Left lung (tissue), 10 donors: ENCODE results near the gene DGKQ. TPM values are rescaled to one million over a fixed set of nuclear protein-coding genes. Genes with fewer than 3 reads are reported as not detected.
"Not testable (repeated sequence)": the region's sequence is repeated elsewhere in the genome, so short reads cannot be mapped to it uniquely, and the experiment has no call there.

Experiments used
- ATAC-seq: fragments of 200-7000 bp; cut with Tn5 transposase; one replicate; pipeline ENCODE4 v1.9.1; 2020; ENCODE audit warnings: moderate library complexity
- DNase-seq, 4 donors: peaks; one replicate each; pipeline ENCODE4 v3.0.0-alpha.2; 2013 to 2020
- H3K27ac ChIP-seq, 2 donors: fragments of 200-600 bp; sonication (generic) in 1 of 2; one replicate each; pipeline versions ENCODE4 v1.5.0 to v1.8.0; 2020 to 2021
- H3K27me3 ChIP-seq, 2 donors: fragments of 200-600 bp; sonication (generic) in 1 of 2; one replicate each; pipeline versions ENCODE4 v1.5.0 to v1.8.0; 2020 to 2021
- H3K36me3 ChIP-seq, 2 donors: fragments of 200-600 bp; sonication (generic) in 1 of 2; one replicate each; pipeline versions ENCODE4 v1.5.0 to v1.8.0; 2020 to 2021
- H3K4me1 ChIP-seq, 2 donors: fragments of 200-600 bp; one replicate each; pipeline ENCODE4 v1.8.0; 2021
- H3K4me3 ChIP-seq, 2 donors: fragments of 200-600 bp; sonication (generic) in 1 of 2; one replicate each; pipeline versions ENCODE4 v1.5.0 to v1.8.0; 2020 to 2021; ENCODE audit warnings: mild to moderate bottlenecking in 1 of 2
- H3K9me3 ChIP-seq, 2 donors: fragments of 200-600 bp; sonication (generic) in 1 of 2; one replicate each; pipeline versions ENCODE4 v1.5.0 to v1.8.0; 2020 to 2021
- intact Hi-C, 2 donors: fragments of 100-400 bp; cut with DNase I; formaldehyde crosslinking; loops; one replicate each; pipeline versions ENCODE4 v1.11.2 to v1.14.2; 2022
- polyA plus RNA-seq, 6 donors: library from polyadenylated mRNA; unstranded; fragments of 120-200 nt; gene quantifications; one replicate each; pipeline ENCODE4 v1.2.1, GENCODE V29; 2013; ENCODE audit not compliant: insufficient read length in 6 of 6
- total RNA-seq, 2 donors: library from RNA; stranded (reverse); fragmentation: NEBNext Ultra II Directional; extraction: Animal tissue kit (Norgen Biotek cat#: 25700); gene quantifications; one replicate each; pipeline ENCODE4 v1.2.1, GENCODE V29; 2021
- TF ChIP-seq, protein P1 (sequence below), 2 donors: fragments of 200-600 bp; sonication (generic) in 1 of 2; IDR thresholded peaks; one replicate each; pipeline versions ENCODE4 v1.5.0 to v1.8.0; 2021; ENCODE audit warnings: antibody characterized with exemption in 2 of 2
- donor health status: DM: no; HTN: yes; CAD: no.
- donor health status: DM: no; HTN: no; CAD: no.

DGKQ gene
- total and polyA plus RNA-seq, 8 donors: 5.0 to 19.8 (median 6.7) TPM

DNA sequence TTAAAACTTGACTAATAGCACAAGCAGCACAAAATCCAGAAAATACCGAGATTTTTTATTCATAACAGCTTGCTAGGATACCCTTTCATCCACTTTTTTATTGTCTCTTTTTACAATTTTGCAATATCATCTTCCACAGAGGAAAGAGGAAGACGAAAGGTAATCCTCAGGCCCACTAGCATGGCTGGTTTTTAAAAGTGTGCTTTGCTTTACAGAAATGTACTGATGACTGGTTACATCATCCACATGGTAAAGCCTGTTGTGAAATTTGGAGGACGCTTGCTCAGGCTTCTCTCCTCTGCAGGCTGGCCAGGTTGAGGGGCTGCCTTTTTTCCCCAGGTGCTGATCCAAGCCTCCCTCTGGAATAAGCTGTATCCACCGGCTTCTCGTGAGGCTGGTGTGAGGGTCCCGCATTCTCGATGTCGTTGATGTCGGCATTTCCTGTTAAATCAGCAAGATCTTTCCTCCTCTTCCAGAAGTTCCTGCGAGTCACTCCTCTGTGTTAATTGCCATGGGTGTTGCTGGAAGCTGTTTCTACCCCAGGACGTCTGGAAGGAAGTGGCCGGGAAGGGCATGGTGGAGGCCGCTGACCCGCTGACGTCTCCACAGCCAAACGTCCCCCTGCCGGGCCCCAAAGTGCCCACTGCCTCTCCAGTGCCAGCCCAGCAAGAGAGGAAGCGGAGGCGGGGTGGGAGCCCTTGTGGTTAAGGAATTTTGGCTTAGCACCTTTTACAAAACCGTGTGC, 5.8 kb upstream of the DGKQ start:
- intact Hi-C loops: no loop called here
- TF ChIP-seq, protein P1, sequence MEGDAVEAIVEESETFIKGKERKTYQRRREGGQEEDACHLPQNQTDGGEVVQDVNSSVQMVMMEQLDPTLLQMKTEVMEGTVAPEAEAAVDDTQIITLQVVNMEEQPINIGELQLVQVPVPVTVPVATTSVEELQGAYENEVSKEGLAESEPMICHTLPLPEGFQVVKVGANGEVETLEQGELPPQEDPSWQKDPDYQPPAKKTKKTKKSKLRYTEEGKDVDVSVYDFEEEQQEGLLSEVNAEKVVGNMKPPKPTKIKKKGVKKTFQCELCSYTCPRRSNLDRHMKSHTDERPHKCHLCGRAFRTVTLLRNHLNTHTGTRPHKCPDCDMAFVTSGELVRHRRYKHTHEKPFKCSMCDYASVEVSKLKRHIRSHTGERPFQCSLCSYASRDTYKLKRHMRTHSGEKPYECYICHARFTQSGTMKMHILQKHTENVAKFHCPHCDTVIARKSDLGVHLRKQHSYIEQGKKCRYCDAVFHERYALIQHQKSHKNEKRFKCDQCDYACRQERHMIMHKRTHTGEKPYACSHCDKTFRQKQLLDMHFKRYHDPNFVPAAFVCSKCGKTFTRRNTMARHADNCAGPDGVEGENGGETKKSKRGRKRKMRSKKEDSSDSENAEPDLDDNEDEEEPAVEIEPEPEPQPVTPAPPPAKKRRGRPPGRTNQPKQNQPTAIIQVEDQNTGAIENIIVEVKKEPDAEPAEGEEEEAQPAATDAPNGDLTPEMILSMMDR (IDR thresholded peaks at IDR 0.05): no peak
- no peak overlapping the region for H3K4me3 ChIP-seq
- H3K27me3 ChIP-seq: no peaks in the 10 kb centered on the region
- H3K4me1 ChIP-seq: peaks cover 0 to 21% of the 10 kb centered on the region in 2 donors
- H3K9me3 ChIP-seq: no peaks in the 10 kb centered on the region
- H3K36me3 ChIP-seq: no peaks in the 10 kb centered on the region
- DNase-seq (peak in 2 of 4 donors; percentile 37 to 77), ATAC-seq (peak; percentile 60)
- peak overlapping the region in 1 of 2 donors; percentile 64 for H3K27ac ChIP-seq

DNA sequence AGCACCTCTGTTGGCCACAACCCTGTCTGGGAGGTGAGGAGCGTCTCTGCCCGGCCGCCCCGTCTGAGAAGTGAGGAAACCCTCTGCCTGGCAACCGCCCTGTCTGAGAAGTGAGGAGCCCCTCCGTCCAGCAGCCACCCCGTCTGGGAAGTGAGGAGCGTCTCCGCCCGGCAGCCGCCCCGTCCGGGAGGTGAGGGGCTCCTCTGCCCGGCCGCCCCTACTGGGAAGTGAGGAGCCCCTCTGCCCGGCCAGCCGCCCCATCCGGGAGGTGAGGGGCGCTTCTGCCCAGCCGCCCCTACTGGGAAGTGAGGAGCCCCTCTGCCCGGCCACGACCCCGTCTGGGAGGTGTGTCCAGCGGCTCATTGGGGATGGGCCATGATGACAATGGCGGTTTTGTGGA, 2.6 kb upstream of the DGKQ start:
- DNase-seq: peak in 1 of 4 donors; percentile 46
- H3K4me3 ChIP-seq, H3K27ac ChIP-seq, intact Hi-C loops, H3K27me3 ChIP-seq, H3K9me3 ChIP-seq, ATAC-seq, H3K36me3 ChIP-seq: not testable (repeated sequence)
- peaks cover 12 to 45% of the 10 kb centered on the region in 2 donors for H3K4me1 ChIP-seq

DNA sequence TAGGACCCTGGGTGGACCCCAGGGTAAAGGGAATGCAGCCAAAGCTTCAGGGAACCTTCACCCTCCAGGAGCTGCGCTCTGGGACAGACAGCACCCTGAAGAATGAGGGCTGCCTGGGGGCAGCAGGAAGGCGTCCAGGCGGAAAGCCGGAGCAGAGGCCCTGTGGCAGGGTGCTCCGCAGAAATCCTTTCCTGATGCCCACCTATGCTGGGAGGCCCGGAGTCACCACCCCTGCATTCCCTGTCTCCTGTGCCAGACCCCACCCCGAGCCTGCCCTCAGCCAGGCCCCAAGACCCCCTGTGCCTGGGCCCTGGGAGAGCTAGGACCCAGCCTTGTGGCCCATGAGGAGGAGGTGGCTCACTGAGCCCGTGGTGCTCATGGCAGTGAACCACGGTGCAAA, 1.3 kb upstream of the DGKQ start:
- no peak for ATAC-seq
- Histone ChIP-seq H3K9me3 (no peaks in the 10 kb centered on the region), H3K4me1 (peaks cover 12 to 46% of the 10 kb centered on the region in 2 donors), H3K36me3 (no peaks in the 10 kb centered on the region), H3K4me3 (no peak overlapping the region), H3K27ac (no peak overlapping the region), H3K27me3 (no peaks in the 10 kb centered on the region)
- DNase-seq: peak in 1 of 4 donors; percentile 60
- TF ChIP-seq, protein P1 (IDR thresholded peaks at IDR 0.05): no peak
- intact Hi-C loops: no loop called here

DNA sequence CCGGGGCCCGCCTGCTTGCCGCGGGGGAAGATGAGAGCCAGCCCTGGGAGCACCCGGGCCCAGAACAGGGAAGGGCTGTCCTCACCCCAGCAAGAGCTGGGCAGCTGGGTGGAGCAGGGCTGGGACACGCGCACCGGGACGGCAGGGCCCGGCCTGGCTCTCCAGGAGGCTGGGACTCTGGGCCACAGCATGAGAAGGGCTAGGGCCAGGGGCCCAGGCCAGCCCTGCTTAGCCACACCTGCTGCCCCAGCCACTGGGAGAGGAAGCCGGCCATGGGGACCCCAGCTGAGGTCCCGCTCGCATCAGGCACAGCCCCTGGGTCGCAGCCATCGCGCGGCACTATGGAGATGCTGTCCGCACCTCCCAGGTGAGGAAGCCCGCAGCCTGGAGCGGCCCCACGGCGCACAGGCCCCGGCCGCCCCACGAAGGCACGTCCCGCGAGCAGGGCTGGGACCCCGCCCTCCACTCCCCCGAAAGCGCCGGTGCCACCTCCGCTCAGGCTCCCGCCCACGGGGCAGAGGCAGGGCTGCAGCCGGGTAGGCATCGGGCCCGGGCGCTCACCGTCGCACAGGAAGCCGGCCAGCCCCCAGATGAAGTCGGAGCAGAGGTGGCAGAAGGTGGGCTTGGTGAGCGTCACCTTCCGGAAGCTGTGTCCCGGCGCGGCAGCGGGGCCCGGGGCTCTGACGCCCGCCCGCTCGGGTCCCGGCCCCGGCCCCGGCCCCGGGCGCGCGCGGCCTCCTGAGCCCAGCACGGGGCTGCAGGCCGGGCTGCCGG, 531 bp downstream of the DGKQ start:
- peak overlapping the region; percentile 65 to 71 for H3K4me3 ChIP-seq
- peaks cover 0 to 2% of the 10 kb centered on the region in 2 donors for H3K27me3 ChIP-seq
- H3K9me3 ChIP-seq: no peaks in the 10 kb centered on the region
- no peaks in the 10 kb centered on the region for H3K36me3 ChIP-seq
- intact Hi-C loops: no loop called here
- TF ChIP-seq, protein P1 (IDR thresholded peaks at IDR 0.05): no peak
- ATAC-seq (peak; percentile 36), DNase-seq (peak in 2 of 4 donors; percentile 53 to 88)
- H3K4me1 ChIP-seq: peaks cover 12 to 29% of the 10 kb centered on the region in 2 donors
- no peak overlapping the region for H3K27ac ChIP-seq

DNA sequence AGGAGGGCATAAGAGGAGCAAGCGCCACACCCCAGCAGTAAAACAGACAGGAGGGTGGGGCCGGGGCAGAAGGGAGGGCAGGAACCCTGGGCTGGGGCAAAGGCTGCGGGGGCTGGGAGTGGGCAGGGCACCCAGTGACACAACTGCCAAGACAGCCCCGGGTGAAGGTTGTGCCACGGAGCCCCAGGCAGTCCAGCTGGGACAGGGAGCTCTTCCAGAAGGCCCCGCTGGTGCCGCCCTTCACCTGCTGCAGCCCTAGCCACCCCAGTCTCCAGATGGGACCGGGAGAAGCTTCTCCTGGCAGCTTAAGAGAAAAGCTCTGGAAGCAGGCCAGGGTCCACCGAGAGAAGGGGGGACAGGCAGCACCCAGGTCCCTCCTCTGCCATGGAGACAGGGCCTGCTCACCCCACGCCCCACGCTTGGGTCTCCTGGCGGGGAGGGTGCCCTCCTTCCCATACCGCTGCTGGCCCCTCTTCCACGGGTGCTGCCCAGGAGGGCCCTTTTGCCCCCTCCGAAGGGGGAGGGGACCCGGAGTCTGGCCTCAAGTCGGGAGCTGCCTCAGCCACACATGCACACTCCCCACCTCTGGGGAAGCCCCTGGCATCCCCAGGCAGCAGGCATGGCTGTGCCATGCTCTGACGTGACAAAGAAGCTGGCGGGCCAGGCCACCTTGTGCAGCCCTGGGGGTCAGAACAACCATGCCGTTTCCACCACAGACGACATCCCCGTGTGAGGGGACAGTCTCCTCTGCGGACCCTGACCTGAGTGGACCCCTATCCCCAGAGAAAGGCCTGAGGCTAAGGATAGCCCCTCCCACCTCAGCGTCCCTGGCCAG, 1.5 kb downstream of the DGKQ start:
- Histone ChIP-seq H3K27ac (no peak overlapping the region), H3K9me3 (no peaks in the 10 kb centered on the region), H3K36me3 (peaks cover 0 to 9% of the 10 kb centered on the region in 2 donors), H3K4me1 (peaks cover 12 to 29% of the 10 kb centered on the region in 2 donors), H3K27me3 (peaks cover 0 to 5% of the 10 kb centered on the region in 2 donors), H3K4me3 (peak overlapping the region; percentile 65 to 71)
- TF ChIP-seq, protein P1 (IDR thresholded peaks at IDR 0.05): no peak
- ATAC-seq: no peak
- intact Hi-C loops: no loop called here
- DNase-seq: peak in 1 of 4 donors; percentile 72
